Measurements from ENCODE around the gene SSTR3.
"Not testable (repeated sequence)": the region's sequence is repeated elsewhere in the genome, so short reads cannot be mapped to it uniquely, and the experiment has no call there.

DNA sequence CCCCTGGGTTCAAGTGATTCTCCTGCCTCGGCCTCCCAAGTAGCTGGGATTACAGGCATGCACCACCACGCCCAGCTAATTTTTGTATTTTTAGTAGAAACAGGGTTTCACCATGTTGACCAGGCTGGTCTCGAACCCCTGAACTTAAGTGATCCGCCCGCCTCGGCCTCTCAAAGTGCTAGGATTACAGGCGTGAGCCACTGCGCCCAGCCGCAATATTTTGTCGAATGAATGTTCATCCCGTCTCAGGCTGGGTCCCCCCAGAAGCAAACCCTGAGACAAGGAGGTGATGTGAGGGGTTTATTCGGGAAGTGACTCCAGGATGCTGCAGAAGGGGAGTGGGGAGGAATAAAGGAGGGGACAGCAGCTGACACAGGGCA is 21.1 kb upstream of the SSTR3 start:
- TF ChIP-seq CTCF (IDR thresholded peaks at IDR 0.05; ENCODE audit: low read depth, low read length); EZH2phosphoT487 (IDR thresholded peaks at IDR 0.05; ENCODE audit: low read depth): not testable (repeated sequence)

Measured in OCI-LY3 (cell line).